HG03432 (cell line): ENCODE data around the gene GMIP.

Experiments used
- ATAC-seq: cut with Tn5 transposase; IDR thresholded peaks from one replicate; pipeline ENCODE4 v1.9.1; 2021; ENCODE audit warnings: mild to moderate bottlenecking, moderate library complexity; ENCODE audit not compliant: unreplicated experiment

The GMIP gene

DNA sequence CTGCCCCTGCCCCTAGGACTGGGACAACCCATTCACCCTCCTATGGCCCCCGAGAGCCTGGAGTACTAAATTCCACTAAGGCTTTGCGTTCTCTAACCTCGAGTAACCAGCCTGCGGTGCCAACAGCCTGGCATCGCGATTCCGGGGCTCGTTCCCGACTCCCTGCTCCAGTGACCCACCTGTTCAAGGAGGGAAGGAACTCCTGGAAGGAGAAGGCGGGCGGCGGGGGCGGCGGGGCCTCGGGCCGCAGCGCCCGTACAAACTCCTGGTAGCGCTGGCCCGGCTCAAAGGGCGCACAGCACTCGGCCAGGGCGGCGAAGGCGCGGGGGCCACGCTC lies 6.3 kb downstream of the GMIP start:
- no peak for ATAC-seq

DNA sequence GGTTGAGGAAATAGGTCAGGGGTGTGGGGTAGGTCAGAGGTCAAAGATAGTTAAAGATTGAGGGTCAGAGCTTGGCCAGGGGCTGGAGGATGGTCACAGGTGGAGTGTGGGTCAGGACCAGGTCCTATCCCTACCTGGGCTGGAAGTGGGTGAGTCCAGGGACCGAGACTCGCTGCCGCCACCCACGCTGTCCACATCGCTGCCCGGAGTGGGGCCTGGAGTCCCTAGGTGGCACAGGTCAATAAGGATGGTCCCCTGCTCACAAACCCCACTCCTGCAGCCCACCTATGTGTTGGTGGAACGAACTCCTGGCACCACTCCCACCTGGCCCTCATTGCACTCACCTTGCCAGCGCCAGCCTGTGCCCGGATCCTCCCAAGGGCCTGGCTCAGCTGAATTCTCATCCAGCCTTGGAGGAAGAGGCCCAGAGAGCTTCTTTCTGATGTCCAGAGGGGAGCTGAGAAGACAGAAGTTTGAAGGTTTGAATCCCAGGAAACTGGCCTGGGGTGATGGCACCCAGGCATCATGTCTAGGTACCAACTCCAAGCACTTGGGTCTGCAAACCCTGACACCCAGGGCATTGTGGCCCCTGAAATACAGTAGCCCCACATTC lies 6.8 kb downstream of the GMIP start:
- no peak for ATAC-seq

DNA sequence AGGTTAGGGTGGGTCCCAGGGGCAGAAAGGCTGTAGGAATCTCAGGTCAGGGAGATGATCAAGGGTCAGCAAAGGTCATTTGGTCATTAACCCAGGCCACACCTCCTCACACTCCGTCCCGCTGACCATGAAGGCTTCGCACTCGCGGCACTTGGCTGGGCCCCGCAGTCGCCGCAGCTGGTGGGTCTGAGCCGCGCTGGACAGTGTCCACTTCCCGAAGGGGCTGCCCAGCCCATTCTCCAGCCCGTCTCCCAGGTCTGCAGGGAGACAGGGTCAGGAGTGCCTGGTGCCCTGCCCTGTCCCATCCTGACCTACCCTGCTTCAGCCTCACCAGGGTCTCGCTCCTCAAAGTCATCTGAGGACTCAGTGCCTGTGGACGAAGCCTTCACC lies 8.1 kb downstream of the GMIP start:
- no peak for ATAC-seq

DNA sequence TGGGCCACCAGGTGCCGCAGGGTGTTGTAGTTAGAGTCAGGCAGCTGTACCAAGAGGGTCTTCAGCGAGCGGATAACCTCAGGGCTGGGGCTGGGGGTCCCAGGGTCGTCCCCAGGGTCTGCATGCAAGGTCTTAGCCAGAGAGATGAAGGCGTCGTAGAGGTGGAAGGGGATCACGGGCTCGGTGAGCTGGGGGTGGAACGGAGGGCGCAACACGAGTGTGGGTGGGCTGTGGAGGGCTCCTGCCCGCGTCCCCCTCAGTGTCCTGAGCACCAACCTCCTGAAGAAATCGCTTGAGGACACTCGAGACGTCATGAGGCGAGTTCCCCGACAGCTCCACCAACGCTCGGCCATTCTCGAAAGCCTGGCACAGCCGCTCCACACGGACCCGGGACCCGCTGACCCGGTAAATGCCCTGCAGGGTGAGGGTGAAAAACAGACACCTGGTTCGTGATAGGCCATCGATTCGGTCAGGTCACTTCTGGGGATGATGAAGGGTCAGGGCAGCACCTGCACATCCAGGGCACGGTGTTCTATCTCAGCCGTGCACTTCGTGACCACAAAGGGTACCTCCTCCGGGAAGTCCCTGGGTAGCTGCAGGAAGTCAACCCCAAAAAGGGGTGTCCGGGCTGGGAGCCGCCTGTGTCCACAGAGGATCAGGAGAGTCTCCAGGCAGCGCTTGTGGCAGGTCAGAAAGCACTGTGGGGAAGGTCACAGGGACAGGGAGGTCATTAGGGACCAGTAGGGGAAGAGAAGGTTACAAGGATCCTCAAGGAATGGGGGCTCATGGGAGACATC lies 8.7 kb downstream of the GMIP start:
- no peak for ATAC-seq

DNA sequence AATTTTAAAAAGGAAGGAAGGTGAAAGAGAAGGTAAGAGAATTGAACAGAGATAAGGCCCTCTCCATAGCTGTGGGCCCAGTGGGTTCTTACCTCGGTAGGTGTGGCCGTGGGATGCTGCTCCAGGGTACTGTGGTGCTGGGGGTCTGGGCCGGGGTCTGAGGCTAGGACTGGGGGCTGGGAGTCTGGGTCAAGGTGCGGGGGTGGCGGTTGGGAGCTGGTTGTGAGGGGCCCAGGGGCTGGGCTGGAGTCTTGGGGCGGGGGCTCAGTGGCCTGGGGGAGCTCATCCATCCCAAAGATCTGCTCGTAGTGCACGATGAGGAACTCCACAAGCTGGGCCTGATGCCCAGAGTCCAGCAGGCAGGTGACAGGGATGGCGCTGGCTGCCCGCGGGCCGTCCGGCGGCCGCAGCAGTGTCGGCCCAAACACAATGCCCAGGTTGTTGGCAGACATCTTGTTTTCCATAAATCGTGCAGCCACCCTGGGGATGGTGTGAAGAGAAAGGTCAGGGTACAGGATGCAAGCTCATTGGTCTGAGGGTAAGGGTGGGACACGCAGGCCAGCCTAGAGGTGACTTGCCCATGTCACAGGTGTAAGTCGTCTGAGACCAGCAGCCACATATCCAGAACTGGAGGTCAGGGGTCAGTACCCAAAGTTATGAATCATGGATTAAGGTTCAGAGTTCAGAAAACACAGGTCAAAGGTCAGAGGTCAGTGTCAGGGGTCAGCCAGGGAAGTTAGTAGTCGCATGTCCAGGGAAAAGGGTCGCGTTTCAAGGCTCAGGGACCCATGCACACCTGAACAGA lies 9.5 kb downstream of the GMIP start:
- no peak for ATAC-seq

DNA sequence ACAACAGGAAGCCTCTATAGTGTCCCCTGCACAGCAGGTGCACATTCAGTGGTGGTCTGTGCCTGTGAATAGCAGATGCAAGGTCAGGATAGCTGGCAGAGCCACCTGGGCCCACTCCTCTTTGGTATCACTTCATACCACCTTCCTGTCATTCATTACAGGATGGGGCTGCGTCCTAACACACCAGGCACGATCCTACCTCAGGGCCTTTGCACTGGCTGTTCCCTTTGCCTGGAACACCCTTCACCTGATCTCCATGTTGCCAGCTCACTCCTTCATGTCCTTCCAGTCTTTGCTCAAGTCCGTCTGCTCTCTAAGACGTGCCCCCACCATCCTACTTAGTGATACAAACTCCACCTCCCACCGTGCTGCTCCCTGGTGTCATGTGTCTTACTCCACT lies 10.8 kb downstream of the GMIP start:
- no peak for ATAC-seq

DNA sequence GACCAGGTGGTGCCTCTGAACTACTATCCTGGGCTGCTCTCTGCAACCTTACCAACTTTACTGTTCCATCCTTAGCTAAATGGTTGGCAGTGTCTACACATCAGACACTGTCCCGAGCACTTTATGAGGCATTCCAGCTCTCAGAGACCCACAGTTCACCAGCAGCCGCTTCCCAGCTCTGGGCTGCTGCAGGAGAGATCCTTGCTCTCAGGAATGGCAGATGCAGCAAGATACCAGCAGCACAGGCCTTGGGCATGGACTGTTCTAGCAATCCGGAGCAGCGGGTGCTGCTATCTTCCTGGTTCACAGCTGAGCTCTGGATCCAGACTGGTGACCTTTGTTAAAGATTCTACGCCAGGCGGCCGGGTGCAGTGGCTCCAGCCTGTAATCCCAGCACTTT lies 12.1 kb downstream of the GMIP start:
- ATAC-seq, result no peak

DNA sequence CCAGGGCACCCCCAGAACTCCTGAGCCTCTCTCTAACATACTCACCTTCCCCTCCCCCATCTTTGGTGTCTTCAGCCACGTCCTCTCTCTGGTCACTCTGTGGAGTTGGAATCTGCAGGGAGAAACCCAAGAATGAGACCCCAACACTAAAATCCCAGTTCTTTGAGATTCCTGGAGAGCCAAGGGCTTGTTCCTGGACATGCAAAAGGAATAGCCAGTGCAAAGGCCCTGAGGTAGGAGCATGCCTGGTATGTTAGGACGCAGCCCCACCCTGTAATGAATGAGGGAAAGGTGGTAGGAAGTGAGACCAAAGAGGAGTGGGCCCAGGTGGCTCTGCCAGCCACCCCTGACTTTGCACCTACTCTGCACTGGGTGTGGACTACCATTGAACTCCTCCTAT lies 13.0 kb downstream of the GMIP start:
- no peak for ATAC-seq

DNA sequence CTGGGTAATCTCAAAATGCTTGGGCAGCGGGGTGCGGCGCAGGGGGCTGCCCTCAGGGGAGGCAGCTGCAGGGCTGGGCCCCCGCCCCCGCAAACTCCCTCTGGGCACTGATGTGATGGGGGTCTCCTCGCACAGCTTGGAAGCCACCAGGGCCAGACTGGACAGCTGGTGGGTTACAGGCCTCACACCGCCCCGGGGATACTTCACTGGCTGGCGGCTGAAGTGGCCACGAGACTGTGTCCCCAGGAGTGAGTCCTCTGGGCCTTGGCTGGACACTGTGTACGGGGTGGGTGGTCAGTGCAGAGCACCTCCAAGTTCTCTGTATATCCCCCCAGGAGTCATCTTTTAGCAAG lies 13.4 kb downstream of the GMIP start:
- no peak for ATAC-seq

DNA sequence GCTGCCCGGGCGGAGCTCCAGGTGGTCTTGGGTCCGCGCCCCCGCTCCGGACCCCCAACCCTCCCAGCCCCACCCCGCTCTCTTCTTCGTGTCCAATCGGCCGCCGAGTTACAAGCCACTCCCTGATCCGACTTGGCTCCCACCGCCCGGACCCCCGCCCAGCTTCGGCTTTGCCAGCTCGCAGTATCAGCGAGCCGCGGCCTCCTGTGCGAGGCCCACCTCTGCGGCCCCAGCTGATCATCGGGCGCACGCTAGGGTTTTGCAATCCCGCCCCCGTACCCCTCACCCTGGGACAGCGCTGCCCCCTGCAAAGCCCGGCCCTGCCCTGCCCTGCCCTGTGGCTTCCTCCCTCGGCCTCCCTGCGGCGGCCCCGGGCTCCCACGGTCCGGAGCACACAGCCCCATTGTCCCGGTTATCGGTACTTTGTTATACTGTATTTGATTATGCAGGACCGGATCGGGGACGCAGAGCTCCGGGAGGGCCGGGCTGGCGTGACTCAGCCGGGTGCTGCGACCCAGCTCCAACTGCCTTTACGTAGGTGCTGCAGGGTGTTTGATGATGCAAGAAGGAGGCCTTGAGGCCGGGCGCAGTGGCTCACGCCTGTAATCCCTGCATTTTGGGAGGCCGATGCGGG lies 14.8 kb downstream of the GMIP start:
- peak; percentile 23 for ATAC-seq

DNA sequence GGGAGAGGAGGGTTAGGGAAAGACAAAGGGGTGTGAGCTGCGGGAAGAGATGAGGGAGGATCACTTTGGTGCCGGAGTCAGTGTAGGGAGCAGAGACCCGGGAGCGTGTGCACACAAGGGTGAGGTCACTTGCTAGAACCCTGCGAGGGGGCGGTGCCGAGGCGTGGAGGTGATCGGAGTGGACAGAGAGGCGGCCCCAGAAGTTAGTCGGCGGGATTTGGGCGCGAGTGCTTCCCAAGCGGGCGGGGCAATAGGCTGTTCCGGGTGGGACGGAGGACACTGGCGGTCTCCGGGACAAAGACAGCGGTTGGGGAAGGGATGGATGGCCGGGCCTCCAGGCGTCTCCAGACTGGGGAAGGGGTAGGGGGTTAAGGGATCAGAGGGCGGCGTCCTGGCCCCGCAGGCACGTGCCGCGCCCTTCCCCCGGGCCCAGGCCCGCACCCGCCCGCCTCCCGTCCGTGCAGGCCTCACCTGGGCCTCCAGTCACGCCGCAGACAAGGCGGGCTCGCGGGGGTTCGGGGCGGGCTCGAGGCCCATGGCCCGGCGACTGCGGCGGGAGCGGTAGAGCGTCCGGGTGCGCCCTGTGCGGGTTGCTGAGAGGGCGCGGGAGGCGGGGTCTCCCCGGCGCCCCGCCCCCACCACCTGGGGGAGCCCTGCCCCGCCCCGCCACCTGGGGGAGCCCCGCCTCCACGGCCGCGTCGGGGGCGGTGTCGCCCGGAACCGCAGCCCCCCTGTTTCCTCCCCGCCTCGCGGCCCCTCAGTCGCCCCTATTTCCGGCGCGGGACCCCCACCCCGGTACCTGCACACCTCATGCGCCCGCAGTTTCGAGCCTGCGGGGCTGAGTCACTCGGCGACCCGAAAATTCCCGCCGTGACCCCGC lies 15.6 kb downstream of the GMIP start, which contains the start of gene LPAR2:
Gene LPAR2 (minus strand): TSS at position 600 of the 880 bp plus-strand sequence. CDS start 945 bp downstream, outside the sequence.
- peak; percentile 72 for ATAC-seq

DNA sequence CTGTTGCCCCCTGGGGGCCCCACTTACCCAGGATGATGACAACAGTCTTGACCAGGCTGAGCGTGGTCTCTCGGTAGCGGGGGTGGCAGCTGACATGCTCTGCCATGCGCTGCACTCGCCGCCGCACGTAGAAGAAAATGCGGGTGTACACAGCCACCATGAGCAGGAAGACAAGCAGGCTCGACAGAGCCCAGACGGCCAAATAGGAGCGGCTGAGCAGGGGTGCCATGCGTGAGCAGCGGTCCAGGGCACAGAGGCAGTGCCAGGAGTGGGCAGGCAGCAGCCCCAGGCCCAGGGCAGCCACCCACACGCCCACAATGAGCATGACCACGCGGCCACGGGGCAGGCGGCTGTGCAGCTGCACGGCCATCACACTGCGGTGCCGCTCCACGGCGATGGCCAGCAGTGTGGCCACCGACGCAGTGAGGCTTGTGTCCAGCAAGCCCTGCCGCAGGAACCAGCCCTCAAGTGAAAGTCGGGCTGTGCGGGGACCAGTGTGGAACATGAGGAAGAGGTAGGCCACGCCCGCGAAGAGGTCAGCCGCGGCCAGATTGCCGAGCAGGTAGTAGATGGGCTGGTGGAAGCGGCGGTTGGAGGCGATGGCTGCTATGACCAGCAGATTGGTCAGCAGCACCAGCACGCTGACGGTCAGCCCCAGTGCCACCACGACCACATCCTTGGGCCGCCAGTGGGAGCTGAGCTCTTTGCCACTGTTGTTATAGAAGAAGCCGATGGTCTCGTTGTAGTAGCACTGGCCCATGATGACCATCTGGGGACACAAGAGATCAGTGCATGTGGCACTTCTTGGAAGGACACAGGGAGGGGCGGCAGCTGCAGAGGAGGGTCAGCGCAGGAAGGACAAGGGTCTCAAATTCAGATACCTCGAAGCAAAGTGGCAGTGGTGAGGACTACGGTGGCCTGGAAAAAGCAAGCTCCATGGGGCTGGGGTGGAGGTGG lies 16.7 kb downstream of the GMIP start:
- no peak for ATAC-seq

DNA sequence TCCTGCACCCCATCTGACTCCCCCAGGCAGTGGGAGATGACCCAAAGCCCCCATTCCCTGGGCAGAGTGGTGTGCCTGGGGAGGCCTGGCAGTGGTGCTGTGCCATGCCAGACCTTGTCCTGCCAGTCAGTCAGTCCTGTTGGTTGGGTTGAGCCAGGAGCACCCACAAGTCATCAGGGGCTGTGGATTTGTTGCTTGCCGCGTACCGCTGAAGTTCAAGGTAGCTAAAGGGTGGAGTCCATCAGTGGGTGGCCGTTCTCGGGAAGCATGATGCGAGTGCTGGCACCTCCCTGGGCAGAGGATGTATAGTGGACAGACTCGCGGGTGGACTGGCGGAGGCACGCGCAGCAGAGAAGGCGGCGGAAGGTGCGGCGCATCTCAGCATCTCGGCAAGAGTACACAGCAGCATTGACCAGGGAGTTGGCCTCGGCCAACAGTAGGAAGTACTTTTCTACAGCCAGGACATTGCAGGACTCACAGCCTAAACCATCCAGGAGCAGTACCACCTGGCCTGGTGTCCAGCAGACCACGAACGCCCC lies 19.4 kb downstream of the GMIP start:
- ATAC-seq, result no peak

DNA sequence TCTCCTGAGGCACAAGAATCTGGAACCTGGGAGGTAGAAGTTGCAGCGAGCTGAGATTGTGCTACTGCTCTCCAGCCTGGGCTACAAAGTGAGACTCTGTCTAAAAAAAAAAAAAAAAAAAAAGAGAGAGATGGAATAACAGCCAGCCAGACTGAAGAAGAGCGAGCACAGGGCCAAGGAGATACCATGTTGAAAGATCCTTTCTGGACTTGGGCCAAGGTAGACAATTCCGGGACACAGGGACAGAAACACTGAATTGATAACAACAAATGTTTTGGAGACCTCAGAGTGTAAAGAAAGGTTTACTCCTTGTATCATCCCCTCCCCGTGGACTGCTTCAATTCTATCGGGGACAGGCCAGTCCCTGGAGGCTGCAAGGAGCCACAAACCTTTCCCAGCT lies 20.1 kb downstream of the GMIP start:
- no peak for ATAC-seq

DNA sequence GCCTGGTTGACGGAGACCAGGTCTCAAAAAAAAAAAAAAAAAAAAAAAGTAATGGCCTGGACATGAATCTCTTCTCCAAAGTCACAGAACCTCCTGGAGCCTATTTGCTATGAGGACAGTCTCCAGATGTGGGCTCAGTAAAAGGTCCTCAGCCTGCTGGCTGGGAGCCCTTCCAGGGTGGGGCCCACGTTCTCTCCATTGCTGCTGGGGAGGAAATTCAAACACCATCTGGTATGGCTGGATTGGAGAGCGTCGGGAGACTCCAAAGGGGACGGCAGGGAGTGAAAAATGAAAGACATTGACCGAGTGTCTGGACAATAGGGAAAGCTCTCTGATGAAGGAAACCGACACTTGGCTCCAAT lies 23.6 kb downstream of the GMIP start:
- ATAC-seq, result no peak

DNA sequence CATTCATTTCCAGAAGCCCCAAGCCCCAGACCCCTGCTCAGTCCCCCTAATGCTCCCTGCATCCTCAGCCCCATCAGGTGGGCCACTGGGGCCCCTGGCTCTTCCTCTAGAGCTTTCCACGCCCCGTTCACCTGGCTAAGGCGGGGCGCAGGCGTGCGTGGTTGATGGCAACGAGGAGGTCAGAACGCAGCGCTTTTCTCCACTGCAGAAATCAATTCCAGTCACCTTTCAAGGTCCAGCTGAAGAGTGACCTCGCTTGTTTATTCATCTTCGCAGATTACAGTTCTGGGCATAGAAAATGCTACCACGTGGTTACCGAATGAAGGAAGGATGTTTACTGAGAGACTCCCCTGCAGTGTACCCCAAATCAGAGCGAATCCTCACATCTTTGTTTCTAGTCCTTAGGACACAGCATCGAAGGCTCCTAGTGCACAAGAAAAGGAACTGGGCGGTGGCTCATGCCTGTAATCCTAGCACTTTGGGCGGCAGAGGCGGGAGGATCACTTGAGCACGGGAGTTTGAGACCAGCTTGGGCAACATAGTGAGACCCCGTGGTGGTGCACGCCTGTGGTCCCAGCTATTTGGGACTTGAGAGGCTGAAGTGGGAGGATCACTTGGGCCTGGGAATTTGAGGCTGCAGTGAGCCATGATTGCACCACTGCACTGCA lies 24.1 kb downstream of the GMIP start:
- no peak for ATAC-seq

DNA sequence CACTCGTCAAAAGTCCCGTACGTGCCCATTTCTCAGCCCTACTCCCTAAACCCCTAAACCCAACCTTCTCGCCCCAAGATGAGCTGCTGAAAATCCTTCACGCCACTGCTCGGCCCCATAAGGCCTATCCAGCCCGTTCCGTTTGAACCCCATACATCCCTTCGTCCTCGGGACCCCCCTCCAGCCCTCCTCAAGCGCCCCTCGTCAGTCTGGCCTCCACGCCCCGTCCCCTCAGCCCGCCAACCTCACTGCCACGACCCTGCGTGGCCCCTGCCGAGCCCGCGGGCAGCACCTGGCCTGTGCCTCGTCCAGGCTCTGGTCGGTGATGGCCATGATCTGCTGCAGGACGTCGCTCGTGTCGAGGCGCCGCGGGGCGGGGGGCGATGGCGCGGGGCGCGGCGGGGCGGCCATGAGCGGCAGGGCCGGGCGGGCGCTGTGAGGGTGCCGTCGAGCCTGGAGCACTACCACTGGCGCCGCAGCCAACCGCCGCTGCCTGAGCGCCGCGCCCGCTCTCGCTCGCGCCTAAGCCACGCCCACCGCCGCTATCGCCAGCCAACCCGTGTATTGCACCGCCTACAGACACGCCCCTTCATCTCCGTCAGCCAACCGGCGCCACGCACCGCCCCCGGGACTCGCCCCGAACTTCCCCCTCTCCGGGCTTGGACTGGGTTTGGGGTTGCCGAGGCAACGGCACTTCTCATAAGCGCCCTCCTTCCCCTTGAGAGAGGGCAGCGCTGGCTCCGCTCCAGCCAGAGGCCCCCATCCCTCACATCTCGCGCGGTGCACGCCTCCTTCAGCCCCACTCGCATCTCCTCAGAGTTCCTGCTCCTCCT lies 25.0 kb downstream of the GMIP start, which contains the start of gene PBX4:
Gene PBX4 (minus strand): TSS at position 469 of the 833 bp plus-strand sequence. CDS start 58 bp downstream, at position 411.
- ATAC-seq, result peak; percentile 95

DNA sequence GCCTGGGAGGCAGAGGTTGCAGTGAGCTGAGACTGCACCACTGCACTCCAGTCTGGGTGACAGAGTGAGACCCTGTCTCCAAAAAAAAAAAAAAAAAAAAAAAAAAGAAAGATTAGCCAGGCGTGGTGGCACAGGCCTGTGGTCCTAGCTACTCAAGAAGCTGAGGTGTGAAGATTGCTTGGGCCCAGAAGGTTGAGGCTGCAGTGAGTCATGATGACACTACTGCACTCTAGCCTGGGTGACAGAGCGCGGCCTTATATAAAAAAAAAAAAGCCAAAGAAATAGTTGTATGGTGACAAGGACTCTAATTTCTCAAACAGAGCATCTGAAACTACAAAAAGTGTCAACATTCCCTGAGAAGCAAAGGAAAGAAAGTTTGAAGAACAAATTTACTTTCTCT lies 28.4 kb downstream of the GMIP start:
- ATAC-seq, result no peak
